Left lung (tissue), 10 donors: ENCODE results near the gene MTERF4. TPM values are rescaled to one million over a fixed set of nuclear protein-coding genes. Genes with fewer than 3 reads are reported as not detected.

Experiments
- ATAC-seq: fragments of 200-7000 bp; cut with Tn5 transposase; one replicate; pipeline ENCODE4 v1.9.1; 2020; ENCODE audit warnings: moderate library complexity
- DNase-seq, 4 donors: peaks; one replicate each; pipeline ENCODE4 v3.0.0-alpha.2; 2013 to 2020
- H3K27ac ChIP-seq, 2 donors: fragments of 200-600 bp; sonication (generic) in 1 of 2; one replicate each; pipeline versions ENCODE4 v1.5.0 to v1.8.0; 2020 to 2021
- H3K27me3 ChIP-seq, 2 donors: fragments of 200-600 bp; sonication (generic) in 1 of 2; one replicate each; pipeline versions ENCODE4 v1.5.0 to v1.8.0; 2020 to 2021
- H3K36me3 ChIP-seq, 2 donors: fragments of 200-600 bp; sonication (generic) in 1 of 2; one replicate each; pipeline versions ENCODE4 v1.5.0 to v1.8.0; 2020 to 2021
- H3K4me1 ChIP-seq, 2 donors: fragments of 200-600 bp; one replicate each; pipeline ENCODE4 v1.8.0; 2021
- H3K4me3 ChIP-seq, 2 donors: fragments of 200-600 bp; sonication (generic) in 1 of 2; one replicate each; pipeline versions ENCODE4 v1.5.0 to v1.8.0; 2020 to 2021; ENCODE audit warnings: mild to moderate bottlenecking in 1 of 2
- H3K9me3 ChIP-seq, 2 donors: fragments of 200-600 bp; sonication (generic) in 1 of 2; one replicate each; pipeline versions ENCODE4 v1.5.0 to v1.8.0; 2020 to 2021
- intact Hi-C, 2 donors: fragments of 100-400 bp; cut with DNase I; formaldehyde crosslinking; loops; one replicate each; pipeline versions ENCODE4 v1.11.2 to v1.14.2; 2022
- polyA plus RNA-seq, 6 donors: library from polyadenylated mRNA; unstranded; fragments of 120-200 nt; gene quantifications; one replicate each; pipeline ENCODE4 v1.2.1, GENCODE V29; 2013; ENCODE audit not compliant: insufficient read length in 6 of 6
- total RNA-seq, 2 donors: library from RNA; stranded (reverse); fragmentation: NEBNext Ultra II Directional; extraction: Animal tissue kit (Norgen Biotek cat#: 25700); gene quantifications; one replicate each; pipeline ENCODE4 v1.2.1, GENCODE V29; 2021
- TF ChIP-seq, protein P1 (sequence below), 2 donors: fragments of 200-600 bp; sonication (generic) in 1 of 2; IDR thresholded peaks; one replicate each; pipeline versions ENCODE4 v1.5.0 to v1.8.0; 2021; ENCODE audit warnings: antibody characterized with exemption in 2 of 2
- donor health status: DM: no; HTN: yes; CAD: no.
- donor health status: DM: no; HTN: no; CAD: no.

The MTERF4 gene
- total and polyA plus RNA-seq, 8 donors = 24.9 to 101 (median 85.1) TPM

DNA sequence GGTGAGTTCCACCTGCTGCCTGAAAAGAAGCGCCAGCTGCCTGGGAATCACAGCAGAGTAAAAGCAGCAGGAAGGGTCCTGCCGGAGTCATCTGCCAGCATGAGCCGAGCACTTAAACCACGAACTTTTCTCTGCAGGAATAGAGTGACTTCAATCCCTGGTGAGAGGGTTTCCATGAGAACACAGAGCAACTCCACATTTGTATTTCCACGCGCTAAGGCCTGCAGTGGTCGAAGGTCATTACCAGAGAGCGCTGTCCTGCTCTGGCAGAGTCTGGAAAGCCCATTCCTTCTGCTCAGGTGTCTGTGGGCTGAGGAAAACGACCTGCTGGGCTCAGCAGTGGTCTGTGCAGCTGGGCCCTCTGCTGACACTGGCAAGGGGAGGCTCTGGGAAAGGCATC is 40.5 kb upstream of the MTERF4 start:
- Histone ChIP-seq H3K4me3 (no peak overlapping the region), H3K27ac (no peak overlapping the region), H3K36me3 (peaks cover 0 to 27% of the 10 kb centered on the region in 2 donors), H3K9me3 (no peaks in the 10 kb centered on the region), H3K4me1 (no peaks in the 10 kb centered on the region), H3K27me3 (no peaks in the 10 kb centered on the region)
- peak in 1 of 4 donors; percentile 24 for DNase-seq
- TF ChIP-seq, protein P1, sequence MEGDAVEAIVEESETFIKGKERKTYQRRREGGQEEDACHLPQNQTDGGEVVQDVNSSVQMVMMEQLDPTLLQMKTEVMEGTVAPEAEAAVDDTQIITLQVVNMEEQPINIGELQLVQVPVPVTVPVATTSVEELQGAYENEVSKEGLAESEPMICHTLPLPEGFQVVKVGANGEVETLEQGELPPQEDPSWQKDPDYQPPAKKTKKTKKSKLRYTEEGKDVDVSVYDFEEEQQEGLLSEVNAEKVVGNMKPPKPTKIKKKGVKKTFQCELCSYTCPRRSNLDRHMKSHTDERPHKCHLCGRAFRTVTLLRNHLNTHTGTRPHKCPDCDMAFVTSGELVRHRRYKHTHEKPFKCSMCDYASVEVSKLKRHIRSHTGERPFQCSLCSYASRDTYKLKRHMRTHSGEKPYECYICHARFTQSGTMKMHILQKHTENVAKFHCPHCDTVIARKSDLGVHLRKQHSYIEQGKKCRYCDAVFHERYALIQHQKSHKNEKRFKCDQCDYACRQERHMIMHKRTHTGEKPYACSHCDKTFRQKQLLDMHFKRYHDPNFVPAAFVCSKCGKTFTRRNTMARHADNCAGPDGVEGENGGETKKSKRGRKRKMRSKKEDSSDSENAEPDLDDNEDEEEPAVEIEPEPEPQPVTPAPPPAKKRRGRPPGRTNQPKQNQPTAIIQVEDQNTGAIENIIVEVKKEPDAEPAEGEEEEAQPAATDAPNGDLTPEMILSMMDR (IDR thresholded peaks at IDR 0.05) = no peak
- intact Hi-C loops = no loop called here
- no peak for ATAC-seq

DNA sequence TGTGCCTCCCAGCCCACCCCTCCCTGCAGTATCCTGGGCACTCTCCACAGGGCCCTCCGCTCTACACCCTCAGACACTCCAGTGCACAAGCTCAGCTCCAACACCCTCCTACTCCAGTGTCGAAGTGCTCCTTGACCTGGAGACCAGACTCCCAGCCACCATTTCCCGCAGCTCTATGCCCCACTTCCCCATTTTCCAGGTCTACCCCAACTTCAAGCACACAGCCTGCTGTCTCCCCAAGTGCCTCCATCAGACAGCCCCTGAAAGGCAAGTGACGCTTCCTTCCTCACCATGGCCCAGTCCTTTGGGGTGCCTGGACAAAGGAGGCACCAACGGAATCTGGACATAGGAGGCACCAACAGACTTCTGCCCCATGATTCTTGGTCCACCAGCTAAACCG is 40.0 kb upstream of the MTERF4 start:
- TF ChIP-seq, protein P1 (IDR thresholded peaks at IDR 0.05) = no peak
- no peaks in the 10 kb centered on the region for H3K4me1 ChIP-seq
- no peaks in the 10 kb centered on the region for H3K27me3 ChIP-seq
- no peak overlapping the region for H3K27ac ChIP-seq
- peaks cover 0 to 32% of the 10 kb centered on the region in 2 donors for H3K36me3 ChIP-seq
- H3K9me3 ChIP-seq = no peaks in the 10 kb centered on the region
- intact Hi-C loops = no loop called here
- DNase-seq (peak in 1 of 4 donors; percentile 11), ATAC-seq (no peak)
- H3K4me3 ChIP-seq = no peak overlapping the region

DNA sequence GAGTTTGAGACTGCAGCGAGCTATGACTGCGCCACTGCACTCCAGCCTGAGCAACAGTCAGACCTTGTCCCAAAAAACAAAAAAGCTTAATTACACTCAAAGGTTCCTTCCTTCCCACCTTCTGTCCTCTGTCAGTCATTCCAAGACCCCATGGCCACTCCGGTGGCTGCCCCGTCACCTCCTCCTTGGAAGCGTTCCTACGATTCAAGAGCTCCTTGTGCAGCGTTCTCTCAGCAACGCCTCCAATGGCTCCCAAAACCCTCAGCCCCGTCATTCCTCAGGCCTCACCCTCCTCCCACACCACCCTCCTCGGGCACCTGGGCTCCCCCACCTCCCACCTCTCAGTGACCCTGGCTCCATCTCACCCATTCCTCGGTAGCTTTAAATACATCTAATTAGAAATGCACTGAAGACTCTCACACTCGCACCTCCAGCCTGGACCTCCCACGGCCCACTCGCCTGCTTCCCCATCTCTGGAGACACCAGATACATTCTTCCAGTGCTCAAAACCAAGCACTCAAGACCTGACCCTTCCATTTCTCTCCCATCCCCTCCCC is 39.2 kb upstream of the MTERF4 start:
- Histone ChIP-seq H3K27me3 (no peaks in the 10 kb centered on the region), H3K36me3 (peaks cover 0 to 38% of the 10 kb centered on the region in 2 donors), H3K4me1 (no peaks in the 10 kb centered on the region), H3K4me3 (no peak overlapping the region), H3K9me3 (no peaks in the 10 kb centered on the region), H3K27ac (no peak overlapping the region)
- DNase-seq (peak in 2 of 4 donors; percentile 11 to 53), ATAC-seq (no peak)
- intact Hi-C loops = no loop called here
- TF ChIP-seq, protein P1 (IDR thresholded peaks at IDR 0.05) = no peak

DNA sequence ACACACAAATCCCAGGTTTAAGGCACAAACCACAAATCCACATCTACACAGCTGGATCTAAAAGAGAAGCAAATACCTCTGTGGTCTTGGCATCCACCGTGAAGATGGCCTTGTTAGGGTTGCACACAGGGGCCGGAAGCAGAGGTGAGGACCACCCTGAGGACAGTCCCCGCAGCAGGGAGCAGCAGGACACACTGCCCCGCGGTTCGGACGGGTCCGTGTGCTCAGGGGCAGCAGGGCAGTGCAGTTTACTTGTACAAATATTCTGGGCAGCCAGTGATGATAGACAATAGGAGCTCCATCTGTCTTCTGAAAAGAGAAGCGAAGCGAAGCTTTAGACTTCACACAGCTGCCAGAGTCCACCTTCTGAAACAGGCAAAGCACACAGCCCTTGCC is 38.4 kb upstream of the MTERF4 start:
- TF ChIP-seq, protein P1 (IDR thresholded peaks at IDR 0.05) = no peak
- DNase-seq = peak in 1 of 4 donors; percentile 6
- H3K36me3 ChIP-seq = peaks cover 0 to 38% of the 10 kb centered on the region in 2 donors
- ATAC-seq = no peak
- intact Hi-C loops = no loop called here
- H3K27me3 ChIP-seq = no peaks in the 10 kb centered on the region
- H3K4me1 ChIP-seq = no peaks in the 10 kb centered on the region
- no peaks in the 10 kb centered on the region for H3K9me3 ChIP-seq
- H3K4me3 ChIP-seq = no peak overlapping the region
- H3K27ac ChIP-seq = no peak overlapping the region

DNA sequence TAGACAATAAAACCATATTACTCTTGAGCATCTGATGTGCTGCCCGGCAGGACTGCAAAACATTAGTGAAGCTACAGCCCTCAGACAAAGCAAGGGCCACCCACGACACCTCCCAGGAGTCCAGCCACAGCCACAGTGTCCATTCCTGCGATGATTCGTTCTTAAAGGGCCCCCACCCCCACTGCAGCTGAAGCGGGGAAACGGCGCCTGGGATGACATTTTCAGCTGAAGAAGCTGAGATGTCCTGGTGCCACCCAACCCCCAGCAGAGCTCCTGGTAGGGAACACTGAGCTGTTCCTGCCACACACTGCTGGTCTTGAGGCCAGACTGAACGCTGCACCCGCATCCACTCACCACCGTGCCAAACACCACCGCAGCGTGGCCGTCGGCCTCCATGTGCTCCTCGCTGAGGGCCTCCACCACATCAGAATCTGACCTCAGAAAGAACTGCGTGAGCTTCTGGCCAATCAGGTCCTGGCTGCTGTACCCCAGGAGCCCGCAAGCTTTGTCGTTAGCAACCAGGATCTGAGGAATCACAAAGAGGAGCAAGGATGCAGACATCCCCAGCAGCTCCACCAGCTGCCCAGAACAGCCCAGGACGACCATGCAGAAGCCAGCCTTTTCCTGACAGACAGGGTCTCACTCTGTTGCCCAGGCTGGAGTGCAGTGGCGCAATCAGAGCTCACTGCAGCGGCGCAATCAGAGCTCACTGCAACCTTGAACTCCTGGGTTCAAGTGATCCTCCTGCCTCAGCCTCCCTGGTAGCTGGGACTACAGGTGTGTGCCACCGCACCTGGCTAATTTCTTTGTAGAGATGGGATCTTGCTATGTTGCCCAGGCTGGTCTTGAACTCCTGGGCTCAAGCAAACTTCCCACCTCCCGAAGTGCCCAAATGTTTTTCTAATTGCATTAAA is 37.7 kb upstream of the MTERF4 start:
- ATAC-seq = no peak
- DNase-seq = peak in 1 of 4 donors; percentile 19
- H3K36me3 ChIP-seq = peaks cover 0 to 38% of the 10 kb centered on the region in 2 donors
- intact Hi-C loops = no loop called here
- no peaks in the 10 kb centered on the region for H3K27me3 ChIP-seq
- H3K9me3 ChIP-seq = no peaks in the 10 kb centered on the region
- no peak overlapping the region for H3K27ac ChIP-seq
- H3K4me1 ChIP-seq = no peaks in the 10 kb centered on the region
- TF ChIP-seq, protein P1 (IDR thresholded peaks at IDR 0.05) = no peak
- no peak overlapping the region for H3K4me3 ChIP-seq
